Glomerular visceral epithelial cell (primary cell): ENCODE data around the gene C19orf81.

ENCODE experiments used
- DNase-seq: peaks from one replicate; pipeline ENCODE4 v3.0.0-alpha.2; 2016; ENCODE audit errors: extremely low spot score

The C19orf81 gene

DNA sequence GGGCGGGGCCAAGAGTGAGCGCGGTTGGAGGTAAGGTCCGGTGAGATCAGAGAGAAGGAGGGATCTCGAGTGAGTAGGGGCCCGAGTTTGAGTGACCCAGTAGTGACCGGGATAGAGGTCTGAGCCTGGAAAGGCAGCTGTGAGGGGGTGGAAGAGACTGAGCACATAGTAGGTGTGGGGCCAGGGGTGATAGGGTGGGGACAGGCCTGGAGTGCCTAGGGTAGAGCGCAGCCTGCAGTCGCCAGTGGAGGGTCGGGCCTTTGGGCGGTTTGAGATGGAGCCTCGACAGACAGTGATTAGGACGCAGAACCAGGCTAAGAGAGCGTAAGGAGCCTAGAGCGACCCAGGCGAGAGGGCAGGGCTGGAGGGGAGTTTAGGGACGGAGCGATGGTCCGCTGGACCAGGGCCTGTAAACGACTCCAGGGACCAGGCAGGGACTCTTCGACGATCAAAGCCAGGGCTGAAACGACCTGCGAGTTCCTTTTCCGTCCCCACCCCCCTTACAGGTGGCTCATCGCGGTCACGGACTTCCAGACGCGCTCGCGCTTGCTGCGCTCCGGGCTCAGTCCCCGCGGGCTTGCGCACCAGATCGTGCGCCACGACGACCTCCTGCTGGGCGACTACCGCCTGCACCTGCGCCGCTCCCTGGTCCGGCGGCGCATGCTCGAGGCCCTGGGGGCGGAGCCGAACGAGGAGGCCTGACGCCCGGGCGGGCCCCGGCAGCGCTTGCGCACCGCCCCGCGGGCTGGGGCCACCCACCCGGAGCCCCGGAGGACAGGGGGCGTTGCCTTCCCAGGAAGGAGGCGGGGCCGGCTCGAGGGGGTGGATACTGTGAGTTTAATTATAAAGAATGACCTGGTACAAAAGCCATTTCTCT lies 9.4 kb downstream of the C19orf81 start:
- peak; percentile 79 for DNase-seq

DNA sequence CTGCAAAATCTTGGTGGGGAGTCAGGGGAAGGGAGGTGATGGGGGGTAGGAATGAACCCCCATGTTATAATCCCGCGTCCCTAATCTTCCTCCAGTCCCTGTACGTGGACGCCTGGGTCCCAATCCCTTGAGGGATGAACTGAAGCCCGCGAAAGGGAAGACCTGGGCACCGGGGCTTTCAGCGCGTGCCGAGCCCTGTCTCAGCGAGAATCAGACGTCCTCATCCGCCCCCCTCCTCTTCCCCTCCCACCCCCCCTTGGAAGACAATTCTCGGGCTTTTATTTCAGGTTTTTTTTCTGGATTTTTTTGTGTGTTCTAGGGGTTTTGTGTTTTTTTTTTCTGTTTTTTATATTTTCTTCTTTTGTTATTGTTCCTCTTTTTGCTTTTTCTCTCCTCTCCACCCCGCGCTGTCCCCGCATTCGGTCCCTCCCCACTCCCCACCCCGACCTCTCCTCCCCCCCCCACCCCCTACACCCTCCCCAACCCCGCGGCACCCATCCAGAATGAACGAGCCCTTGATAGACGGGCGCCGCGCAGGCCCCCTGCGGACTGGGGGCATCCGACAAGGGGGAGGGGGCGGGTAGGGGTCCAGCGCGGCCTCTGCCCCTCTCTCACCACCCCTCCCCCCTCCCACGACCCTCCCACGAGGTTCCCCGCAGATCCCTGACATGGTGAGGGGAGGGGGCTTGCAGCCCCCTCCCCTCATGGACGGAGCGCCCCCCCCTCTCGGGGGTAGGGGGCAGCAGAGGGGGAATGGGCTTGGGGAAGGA lies 10.3 kb downstream of the C19orf81 start:
- DNase-seq, result no peak

- DNase-seq, result no peak
Observed at GRCh38 chr19:50660088-50660366, 10.8 kb downstream of the C19orf81 start.

- no peak for DNase-seq
Observed at GRCh38 chr19:50661023-50661422, 11.8 kb downstream of the C19orf81 start.

DNA sequence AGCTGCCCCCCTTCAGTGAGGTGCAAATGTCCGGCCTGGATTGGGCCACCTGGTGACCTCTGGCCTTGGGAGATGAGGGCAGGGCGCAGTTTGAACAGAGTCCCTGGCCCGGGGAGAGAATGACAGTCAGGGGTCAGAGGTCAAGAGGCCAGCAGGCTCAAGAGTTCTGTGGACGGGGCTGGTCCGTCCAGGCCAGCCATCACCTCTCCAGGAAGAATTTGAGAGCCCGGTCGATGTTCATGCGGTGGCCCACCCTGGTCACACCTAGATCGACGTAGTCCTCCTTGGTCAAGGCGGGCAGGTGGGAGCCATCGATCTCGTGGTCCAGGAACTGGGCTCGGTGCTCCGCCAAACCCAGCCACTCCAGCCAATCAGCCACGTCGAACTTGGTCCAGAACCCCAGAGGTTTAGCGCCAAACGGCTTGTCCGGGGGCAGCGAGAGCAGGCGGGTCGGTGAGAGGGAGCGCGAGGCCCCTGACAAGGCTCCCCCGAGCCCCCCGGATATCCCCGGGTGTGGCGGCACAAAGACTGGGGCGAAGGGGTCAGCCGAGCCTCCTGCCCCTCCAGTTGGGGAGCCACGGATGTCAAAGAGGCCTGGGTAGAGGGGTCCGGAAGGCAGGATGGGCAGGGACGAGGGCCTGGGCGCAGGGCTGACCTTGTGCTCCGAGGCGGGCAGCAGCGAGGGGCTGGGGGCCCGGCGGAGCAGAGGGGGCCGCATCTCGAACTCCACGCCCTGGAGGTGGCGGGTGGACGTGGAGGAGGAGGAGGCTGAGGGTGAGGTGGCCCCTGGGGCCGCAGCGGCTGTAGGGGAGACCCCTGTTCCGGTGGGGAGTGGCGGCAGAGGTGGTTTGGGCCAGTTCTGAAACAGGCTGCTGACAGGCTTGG lies 12.8 kb downstream of the C19orf81 start:
- no peak for DNase-seq

DNA sequence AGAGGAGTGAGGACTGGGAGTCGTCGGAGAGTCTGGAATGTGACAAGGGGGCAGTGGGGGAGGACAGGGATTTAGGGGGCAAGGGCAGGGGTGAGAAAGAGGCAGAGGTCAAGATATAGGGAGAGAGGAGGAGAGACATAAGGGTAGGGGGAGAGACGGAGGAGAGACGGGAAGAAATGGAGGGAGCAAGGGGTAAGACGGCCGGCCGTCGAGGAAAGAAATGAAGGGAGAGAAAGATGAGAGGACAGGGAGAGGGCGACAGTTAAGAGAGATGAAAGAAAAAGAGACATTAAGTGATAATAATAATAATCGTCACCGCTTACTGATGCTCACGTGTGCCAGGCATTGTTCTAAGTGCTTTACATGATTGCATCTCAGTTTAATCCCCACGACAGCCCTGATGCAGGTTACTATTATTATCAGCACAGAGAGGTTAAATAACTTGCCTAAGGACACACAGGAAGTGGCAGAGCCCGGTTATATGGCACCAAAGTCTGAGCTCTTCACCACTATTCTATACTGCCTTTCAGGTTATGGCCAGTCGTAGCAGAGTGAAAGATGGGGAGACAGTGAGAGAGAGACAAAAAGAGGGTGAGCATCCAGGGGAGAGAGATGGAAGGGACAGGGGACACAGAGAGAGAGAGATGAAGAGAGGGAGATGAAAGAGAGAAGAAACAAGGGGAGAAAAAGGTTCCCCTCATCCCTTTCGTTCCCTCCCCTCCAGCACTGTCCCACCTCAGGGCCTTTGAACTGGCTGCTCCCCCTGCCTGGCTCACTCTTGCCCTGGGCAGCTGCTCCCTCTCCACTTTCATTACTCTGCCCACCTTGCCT lies 13.6 kb downstream of the C19orf81 start:
- no peak for DNase-seq

DNA sequence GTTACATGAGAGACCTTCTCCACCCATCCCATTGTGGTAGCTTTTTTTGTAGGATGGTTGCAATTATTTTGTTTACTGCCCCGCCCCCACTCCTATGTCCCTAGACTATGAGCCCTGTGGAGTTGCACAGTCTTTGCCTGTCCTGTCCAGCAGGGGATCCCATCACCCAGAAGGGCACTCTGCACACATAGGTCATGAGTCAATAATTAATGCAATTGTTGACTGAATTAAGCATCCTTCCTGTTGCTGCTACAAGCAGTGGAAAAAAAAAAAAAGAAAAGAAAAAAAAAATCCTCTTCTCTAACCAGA lies 14.2 kb downstream of the C19orf81 start:
- peak; percentile 12 for DNase-seq

DNA sequence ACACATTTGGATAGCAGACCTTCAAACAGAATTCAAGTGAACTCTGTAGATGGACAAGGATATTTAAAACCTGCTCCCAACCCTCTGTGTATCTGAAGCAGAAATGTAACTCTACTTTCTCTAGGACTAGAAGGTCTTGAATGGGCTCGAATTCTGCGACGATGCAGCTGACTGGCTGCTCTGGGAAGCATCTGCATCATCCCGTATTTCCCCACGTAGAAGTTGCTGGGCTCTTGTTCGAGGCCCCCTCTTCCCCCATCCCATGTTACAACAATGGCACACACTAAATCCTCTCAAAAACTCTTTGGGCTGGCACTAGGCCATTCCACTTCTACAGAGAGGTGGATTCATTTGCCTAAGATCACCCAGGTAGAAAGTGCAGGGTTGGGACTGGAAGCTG lies 15.0 kb downstream of the C19orf81 start:
- no peak for DNase-seq

GRCh38 chr19:50666346-50667176 lies 17.3 kb downstream of the C19orf81 start:
- no peak for DNase-seq

DNA sequence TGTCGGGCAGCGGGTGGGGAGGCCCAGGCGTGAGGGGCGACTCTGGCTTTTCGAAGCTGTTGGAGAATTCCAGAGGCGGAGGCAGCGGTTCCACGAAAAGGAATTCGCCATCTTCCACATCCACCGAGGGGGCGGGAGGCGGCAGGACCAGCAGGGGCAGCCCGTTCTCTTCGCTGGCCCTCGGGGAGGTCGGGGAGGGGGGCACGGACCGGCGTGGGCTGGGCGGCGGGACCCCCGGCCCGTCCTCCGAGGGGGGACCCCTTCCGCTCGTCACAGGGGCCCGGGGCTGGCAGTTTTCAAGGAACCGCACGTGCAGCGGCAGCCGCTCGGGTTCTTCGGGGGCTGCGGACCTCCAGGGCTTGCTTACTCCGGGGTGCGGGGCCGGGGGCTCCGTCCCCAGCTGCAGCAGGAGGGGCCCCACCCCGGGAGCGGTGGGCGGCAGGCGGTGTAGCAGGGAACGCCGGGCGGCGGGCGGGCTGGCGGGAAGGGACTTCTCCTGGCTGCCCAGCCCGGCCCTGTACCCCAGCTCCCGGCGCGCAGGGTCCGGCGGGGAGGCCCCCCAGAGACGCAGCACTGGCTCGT lies 18.0 kb downstream of the C19orf81 start:
- no peak for DNase-seq

GRCh38 chr19:50667759-50668231 lies 18.6 kb downstream of the C19orf81 start:
- DNase-seq, result no peak

DNA sequence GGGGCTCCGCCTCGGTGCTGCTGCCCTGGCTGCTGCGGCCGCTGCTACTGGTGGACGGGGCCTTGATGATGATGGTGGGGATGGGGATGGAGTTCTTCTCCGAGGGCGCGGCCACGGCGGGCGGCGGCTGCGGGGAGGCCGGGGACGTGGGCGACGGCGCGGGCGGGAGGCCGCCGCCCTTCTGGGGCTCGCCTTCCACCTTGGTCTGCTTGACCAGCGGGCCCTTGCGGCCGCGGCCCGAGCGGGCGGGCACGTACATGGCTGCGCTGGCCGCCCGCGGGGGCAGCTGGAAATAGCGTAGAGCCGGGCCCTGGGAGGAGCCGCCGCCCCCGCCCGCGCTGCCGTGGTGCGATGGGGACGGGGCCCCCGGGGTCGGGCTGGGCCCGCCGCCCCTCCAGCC lies 19.2 kb downstream of the C19orf81 start:
- no peak for DNase-seq

DNA sequence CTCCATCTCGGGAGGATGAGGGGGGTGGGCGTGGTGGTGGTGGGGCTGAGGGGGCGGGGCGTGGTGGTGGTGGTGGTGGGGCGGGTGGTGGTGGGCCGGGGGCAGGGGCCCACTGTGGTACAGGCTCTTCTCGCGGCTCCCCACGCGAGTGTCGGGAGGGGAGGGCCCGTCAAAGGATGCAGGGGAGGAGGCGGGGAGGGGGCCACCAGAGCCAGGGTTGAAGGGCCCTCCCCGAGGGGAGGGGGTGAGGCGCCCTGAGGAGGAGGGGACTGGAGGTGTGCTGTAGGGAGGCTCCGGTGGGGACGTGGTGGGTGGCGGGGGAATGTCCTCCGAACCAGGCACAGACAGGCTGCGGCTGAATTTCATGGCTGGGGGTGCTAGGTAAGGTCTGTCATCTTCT lies 19.6 kb downstream of the C19orf81 start:
- DNase-seq, result no peak

DNA sequence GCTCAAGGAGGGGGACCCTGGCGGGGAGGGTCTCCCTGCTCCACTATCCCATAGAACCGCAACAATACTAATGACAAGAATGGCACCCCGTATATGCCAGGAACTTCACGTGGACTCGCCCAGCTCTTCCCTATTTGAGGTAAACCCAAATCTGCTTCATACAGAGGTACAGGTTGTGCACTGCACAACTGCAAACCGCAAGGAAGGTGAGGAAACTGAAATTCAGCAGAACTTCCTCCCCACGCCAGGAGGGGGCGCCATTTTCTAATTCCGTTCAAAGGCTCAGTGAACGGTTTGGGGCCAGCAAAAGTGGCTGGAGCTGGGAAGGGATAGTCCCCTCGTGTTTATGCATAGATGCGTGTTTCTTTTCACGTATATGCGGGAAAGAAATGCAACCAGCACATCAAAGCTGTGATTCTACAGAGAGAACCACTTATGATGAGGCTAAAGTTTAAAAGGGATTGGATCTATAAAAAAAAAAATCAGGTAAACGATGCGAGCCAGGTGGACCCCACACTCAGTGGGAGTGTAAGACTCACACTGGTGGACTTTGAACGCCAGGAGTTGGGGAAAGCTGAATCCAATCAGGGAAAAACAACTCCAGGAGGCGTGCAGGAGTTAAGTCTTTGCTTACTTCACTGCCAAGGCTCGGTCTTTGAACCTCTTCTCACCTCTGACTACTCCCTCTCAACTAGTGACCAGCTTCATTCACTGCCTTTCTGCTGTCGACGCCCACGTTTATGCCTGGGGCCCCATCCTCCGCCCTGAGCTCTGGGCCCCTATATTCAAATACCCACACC lies 20.3 kb downstream of the C19orf81 start:
- DNase-seq, result peak; percentile 43

DNA sequence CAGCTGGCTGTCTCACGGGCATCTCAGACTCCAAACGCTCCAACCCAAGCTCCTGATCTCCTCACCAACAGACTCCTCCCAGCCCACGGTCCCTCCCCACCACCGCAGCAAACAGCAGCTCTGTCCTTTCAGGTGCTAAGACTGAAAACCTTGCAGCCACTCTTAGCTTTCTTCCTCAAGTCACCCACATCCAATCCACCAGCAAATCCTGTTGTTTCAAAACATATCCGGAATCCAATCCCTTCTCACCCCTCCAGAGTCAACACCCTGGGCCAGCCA lies 20.8 kb downstream of the C19orf81 start:
- no peak for DNase-seq

- no peak for DNase-seq
Observed at GRCh38 chr19:50673118-50673517, 23.9 kb downstream of the C19orf81 start.

DNA sequence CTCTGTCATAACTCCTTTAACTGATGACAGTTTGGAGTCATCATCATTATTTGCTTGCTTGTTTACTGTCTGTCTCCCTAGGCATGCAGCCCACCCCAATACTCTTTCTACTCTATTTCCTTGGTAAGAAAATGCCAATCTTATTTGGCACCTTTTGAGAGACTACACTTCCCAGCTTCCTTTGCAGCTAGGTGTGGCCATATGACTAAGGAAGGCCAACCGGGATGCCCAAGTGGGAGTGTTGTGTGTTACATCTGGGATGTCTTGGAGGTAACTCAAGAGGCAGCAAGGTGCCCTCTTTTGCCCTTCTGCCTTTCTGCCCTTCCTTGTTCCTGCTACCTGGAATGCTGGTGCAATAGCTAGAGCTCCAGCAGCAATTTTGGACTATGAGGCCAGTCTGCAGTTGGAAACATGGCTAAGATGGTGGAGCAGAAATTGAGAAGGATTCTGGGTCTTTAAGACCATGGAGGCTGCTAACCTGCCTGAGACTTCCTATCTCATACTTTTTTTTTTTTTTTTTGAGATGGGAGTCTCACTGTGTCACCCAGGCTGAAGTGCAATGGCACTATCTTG lies 27.5 kb downstream of the C19orf81 start:
- no peak for DNase-seq

- no peak for DNase-seq
Observed at GRCh38 chr19:50677636-50678035, 28.4 kb downstream of the C19orf81 start.

DNA sequence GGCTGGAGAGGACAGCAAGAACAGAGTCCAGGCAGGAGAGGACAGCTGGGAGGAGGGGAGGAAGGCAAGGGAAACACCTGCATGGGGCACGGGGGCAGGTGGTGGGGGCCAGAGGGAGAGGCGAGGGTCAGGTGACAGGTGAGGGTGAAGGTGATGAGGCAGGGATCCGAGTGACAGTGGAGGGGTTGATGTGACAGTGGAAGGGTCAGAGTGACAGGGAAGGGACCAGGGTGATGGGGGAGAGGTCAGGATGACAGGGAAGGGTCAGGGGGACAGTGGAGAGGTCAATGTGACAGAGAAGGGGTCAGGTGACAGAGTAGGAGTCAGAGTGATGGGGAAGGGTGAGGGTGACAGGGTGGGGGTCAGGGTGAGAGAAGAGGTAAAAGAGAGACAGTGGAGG lies 29.1 kb downstream of the C19orf81 start:
- DNase-seq, result no peak
